SK-N-MC (cell line): ENCODE measurements around the gene CCNF.

Experiments
- EZH2 ChIP-seq: fragments of 200-600 bp; sonication (generic); IDR thresholded peaks from one replicate; pipeline ENCODE4 v1.6.1; 2017; ENCODE audit warnings: antibody characterized with exemption
- POLR2AphosphoS5 ChIP-seq: IDR thresholded peaks from 2 replicates; pipeline ENCODE4 v1.6.1; 2012; ENCODE audit warnings: mild to moderate bottlenecking, low read depth, low read length, borderline replicate concordance

DNA sequence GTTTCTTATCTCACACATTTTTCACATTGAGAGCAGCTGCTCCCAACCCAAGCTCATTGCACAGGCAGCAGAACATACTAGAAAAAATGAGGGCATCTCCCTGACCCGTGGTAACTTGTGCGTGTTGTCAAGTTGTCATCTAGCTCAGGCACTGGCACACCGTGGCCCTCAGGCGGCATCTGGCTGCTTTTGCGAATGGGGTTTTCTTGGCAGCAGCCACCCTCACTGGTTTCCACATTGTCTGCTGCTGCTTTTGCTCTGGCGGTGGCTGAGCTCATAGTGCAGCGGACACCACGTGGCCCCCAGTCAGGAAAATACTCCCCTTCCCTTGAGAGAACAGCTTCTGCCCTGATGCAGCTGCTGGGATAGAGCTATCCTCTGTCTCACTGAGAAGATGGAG is 21.3 kb downstream of the CCNF start:
- TF ChIP-seq EZH2: no peak
- no peak for TF ChIP-seq POLR2AphosphoS5
